HG03378 (cell line): Measurements from ENCODE around the gene ZNF536.
"Not testable (repeated sequence)": the region's sequence is repeated elsewhere in the genome, so short reads cannot be mapped to it uniquely, and the experiment has no call there.

Experiments
- ATAC-seq: cut with Tn5 transposase; IDR thresholded peaks from one replicate; pipeline ENCODE4 v1.9.1; 2021; ENCODE audit warnings: mild to moderate bottlenecking, moderate library complexity; ENCODE audit not compliant: unreplicated experiment

ZNF536 gene

GRCh38 chr19:30340771-30341561 lies 31.2 kb upstream of the ZNF536 start:
- no peak for ATAC-seq

- no peak for ATAC-seq
Observed at GRCh38 chr19:30341611-30342201, 30.5 kb upstream of the ZNF536 start.

DNA sequence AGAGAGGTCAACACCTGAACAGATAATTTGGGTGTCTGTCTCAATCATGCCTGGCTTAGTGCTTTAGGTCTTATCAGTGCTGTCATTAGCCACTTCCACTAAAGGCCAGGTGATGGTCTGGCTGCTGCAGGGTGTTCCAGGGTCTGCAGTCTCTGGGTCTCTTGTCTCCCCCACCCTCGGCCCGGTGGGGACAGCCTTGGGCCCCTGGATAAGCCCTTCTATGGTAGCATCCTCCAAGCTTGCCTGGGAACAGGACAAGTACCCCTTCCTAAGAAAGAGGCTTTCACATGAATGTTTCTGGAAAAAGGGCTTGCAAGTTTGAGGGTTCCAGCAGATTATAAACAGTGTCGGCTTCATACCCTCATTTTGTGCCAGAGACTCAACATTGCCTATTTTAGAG lies 29.3 kb upstream of the ZNF536 start:
- ATAC-seq: no peak

DNA sequence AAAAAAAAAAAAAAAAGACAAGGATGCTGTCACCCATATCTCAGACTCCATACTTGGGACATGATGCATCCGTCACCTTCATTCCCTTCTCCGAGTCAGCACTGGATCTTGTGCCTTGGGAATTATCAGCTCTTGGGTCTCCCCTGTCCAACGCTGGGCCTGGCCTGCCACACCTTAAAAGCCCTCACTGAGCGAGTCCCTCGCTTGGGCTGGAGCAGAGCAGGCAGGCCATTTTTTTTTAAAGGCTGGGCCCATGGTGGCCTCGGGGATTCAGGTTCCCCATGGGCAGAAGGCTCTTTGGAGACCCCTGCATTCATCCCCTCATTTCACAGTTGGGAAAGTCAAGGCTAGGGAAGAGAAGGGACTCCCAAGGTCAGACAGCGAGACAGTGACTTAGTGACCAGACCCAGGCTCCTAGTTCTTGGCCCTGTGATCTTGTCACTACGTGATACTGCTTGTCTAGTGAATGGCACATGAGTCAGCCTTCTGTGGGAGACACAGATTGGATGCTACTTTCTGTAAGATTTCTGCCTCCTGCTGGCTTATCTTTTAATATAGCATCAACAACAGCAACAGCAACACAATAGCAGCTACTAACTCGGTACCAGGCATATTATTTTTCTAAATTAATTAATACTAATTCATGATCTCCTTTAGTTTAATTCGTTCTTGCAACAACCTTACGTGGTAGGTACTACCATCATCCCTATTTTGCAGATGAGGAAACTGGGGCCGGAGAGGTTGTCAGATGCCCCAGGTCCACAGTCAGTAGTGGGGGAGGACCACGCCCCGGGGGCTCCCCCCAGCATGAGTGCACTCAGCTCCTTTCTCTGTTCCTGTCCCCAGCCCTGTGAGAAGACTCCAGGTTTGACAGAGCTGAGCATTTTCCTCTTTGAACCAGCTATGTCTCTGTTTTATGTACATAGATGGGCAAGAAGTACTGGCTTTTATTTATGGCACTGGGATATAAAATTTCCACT lies 27.4 kb upstream of the ZNF536 start:
- ATAC-seq: no peak

- ATAC-seq: no peak
Observed at GRCh38 chr19:30345686-30346085, 26.5 kb upstream of the ZNF536 start.

- ATAC-seq: not testable (repeated sequence)
Observed at GRCh38 chr19:30346468-30346867, 25.7 kb upstream of the ZNF536 start.

DNA sequence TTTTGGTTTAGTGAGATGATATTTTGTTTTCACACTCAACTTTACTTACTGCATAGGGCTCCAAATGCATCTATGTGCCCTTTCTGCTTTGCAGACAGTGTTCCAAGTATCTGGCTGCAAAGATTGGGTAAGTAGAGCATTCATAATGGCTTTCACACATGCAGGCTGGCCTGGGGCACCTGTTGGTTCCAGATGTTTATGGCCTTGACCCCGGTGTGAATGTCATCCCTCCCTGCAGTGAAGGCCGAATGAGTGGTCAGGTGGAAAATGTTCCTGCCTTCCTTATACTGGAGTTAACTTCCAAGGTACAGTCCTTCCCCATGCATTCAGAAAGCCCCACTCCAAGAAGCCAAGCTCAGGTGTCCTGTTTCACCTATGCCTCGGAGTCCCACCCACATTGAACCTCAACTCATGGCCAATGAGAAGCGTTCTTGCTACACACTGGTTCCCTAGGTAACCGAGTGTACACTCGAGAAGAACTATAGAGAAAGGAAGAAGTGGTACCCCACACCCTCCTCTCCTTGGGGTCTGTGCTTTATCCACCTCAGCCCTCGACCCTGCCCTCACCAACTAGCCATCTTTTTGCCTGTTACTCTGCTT lies 23.0 kb upstream of the ZNF536 start:
- ATAC-seq: no peak

GRCh38 chr19:30350692-30351663 lies 21.2 kb upstream of the ZNF536 start:
- ATAC-seq: no peak

DNA sequence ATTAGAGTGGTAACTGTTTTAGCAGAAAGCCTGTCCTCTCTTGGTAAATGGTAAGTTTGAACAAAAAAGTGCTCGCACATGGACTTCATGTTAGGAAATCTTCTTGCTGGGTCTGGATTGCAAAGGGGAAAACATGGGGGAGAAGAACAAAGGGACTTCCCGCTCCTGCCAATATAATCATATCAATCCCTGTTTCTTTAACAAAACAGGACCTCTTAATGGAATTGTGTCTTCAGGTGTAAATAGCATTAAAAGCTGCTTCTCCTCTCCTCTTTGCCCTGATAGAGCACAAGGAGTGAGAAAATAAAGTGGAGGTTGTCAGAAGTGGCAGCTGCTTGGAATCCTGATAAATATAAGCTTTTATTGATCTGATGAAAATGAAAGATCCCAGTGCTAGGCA lies 20.4 kb upstream of the ZNF536 start:
- no peak for ATAC-seq

DNA sequence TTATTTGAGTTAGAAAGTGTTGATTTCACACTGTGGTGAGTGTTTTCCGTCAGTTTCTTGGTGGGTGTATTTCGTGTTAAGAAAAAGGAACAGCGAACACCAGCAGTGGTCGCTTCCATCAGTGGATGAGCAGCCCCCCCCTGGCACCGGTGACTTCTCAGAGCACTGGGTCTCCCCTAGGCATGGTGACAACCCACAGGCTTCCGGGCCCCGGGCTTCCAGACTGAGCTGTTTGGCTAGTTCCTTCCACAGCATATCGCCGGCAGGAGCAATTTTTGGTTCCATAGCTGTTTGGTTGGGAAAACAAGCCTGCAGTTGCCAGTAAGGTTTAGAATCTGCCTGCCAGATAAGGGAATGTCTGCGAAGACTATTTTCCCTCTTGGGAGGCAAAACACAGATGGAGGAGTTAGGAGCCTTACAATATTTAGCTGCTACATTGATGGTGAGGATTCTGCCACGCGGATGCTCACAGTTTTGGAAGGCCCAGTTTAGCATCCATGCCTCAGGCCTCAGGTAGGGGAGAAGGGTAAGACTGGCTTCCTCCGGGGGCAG lies 18.7 kb upstream of the ZNF536 start:
- no peak for ATAC-seq

- ATAC-seq: no peak
Observed at GRCh38 chr19:30355586-30355985, 16.6 kb upstream of the ZNF536 start.

DNA sequence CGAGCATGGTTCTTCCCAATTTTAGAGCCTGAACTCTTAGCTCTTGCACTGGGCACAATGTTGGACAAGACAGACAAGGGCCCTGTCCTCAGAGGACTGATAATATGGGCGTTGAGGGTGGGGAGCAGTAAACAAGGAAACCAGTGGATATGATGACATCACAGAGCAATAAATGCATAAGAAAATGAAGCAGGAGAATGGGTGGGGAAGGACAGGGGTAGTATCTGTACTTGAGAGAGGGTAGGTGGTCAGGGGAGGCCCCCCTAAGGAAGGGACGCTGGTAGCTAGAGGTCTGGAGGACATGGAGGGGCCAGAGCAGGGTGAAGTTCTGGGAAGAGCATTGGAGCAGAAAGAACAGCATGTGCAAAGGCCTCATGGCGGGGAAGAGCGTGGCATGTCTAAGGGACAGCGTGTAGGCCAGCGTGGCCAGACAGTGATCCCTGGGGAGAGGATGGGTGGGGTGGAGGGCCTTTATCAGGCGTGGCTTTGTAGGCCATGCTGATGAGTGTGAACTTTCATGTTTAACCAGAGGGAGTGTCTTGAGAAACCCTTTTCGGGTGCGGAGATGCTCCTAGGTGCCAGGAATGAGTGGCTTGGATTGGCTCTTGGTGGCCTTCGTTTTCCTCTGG lies 15.1 kb upstream of the ZNF536 start:
- no peak for ATAC-seq

DNA sequence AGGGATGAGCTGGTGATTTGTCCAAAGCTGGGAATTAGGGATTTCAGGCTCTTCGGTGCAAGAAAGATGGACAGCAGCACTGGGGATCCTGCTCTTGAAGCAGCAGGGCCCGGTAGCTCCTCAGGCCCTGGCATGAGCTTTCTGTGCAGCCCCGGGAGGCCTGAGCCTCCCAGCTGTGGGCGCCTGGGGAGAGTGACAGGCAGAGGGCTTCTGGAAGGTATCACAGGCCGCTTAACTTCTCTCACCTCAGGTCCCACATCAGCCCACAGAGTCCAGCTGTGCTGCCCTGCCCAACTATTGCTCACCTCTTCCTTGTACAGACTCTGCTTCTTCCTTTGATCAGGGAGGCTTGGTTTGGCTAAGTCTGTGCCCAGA lies 14.6 kb upstream of the ZNF536 start:
- no peak for ATAC-seq

GRCh38 chr19:30358319-30358718 lies 13.9 kb upstream of the ZNF536 start:
- no peak for ATAC-seq

GRCh38 chr19:30358821-30359580 lies 13.2 kb upstream of the ZNF536 start:
- ATAC-seq: no peak

GRCh38 chr19:30359936-30360335 lies 12.2 kb upstream of the ZNF536 start:
- ATAC-seq: no peak

GRCh38 chr19:30360376-30361106 lies 11.6 kb upstream of the ZNF536 start:
- ATAC-seq: no peak

DNA sequence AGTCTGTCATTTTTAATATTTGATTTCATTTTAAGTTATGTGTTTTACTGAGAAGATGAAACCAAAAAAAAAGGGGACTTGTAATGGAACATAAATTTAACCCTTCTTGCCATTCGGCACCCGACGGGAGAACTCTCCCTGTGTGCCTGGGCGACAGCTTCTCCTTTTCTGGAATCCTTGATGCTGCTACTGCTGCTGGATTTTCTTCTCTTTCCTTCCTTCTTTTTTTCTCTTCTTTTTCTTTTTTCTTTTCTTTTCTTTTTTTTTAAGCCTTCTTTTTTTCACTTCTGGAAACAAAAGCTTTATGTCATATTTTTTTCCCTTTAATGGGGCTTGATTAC lies 11.1 kb upstream of the ZNF536 start:
- ATAC-seq: no peak
